D341Med (cell line): ENCODE data around the gene ABCE1.
A peak's percentile ranks its signal among the peaks of the same experiment; 100 is the strongest.
"Not testable (repeated sequence)": the region's sequence is repeated elsewhere in the genome, so short reads cannot be mapped to it uniquely, and the experiment has no call there.

Experiments used
- DNase-seq: peaks from one replicate; pipeline ENCODE4 v3.0.0; 2012; ENCODE audit warnings: low spot score

The ABCE1 gene

DNA sequence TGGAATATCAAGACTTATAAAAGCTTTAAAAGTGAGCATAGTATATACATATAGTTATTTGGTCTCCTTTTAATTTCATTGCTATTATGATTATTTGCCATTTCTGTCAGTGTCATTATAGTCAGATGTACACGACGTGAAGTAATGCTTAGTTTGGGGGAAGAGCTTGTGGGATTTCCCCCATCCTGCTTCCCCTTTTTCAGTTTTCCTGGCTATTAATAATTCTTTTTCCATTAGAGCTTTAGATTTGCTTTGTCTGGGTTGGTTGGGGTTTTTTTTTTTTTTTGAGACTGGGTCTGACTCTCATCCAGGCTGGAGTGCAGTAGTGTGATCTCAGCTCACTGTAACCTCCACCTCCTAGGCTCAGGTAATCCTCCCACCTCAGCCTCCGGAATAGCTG lies 5.4 kb downstream of the ABCE1 start:
- no peak for DNase-seq

DNA sequence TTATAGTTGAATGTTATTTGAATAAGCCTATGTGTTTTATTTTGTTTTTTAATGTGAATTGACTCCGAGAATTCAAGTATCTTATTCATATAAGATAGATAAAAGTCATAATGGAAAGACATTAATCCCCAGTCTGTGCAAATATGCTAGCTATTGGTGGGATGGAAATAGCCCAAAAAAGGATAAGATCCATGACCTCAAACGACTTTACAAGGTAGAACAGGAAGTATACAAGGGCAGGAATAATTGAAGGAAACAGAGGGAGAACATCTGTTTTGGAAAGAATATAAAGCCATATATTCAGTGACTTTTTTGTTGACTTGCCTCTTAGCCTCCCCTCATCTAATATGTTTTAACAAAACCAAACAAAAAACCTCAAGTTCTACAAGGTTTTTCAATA lies 9.0 kb downstream of the ABCE1 start:
- DNase-seq: no peak

DNA sequence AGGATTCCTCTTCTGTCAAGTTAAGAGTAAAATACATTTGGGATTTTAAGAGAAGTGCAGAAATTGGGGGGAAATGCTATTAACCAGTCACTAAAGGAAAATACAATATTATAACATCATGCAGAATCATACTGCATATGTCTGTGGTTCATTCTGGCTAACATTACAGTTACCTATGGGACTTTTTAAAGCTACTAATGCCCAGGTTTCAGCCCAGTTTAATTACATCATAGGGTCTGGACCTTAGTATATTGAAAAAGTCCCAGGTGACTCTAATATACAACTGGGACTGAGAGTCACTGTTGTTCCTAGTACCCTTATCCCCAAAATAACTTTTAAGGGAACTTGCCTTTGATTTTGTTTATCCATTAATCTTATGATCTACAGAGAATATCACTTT lies 10.0 kb downstream of the ABCE1 start:
- no peak for DNase-seq

DNA sequence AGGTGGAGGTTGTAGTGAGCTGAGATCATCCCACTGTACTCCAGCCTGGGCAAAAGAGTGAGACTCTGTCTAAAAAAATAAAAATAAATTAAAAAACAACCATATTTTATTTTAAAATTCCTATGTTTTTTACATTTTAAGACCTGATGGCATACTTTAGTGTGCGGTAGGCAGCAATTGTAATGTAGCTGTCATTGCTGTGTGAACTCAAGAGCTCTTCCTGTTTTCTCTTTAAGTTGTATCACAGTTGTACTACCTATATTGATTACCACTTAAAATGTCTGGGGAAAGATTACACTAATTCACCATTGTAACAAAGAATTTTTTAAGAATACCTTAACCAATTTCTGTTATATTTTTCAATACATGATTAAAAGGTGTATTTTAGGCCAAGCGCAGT lies 27.3 kb downstream of the ABCE1 start:
- no peak for DNase-seq

DNA sequence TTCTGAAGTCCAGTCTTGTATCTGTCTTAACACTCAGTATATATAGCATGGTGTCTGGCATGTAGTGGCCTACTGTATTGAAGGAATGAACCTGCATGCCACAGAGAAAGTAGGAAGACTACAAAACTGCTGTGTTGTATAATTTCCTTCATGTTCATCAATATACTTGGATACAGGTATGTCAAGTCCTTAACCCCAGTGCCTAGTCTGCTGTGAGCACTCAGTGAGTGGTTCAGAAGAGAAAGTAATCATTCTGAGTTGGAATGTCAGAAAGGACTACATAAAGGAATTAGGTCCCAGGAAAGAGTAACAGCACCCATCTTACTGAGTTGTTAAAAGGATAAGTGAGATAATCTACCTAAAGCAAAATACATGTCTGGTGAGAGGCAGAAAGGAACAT lies 32.0 kb downstream of the ABCE1 start:
- DNase-seq: peak; percentile 41

DNA sequence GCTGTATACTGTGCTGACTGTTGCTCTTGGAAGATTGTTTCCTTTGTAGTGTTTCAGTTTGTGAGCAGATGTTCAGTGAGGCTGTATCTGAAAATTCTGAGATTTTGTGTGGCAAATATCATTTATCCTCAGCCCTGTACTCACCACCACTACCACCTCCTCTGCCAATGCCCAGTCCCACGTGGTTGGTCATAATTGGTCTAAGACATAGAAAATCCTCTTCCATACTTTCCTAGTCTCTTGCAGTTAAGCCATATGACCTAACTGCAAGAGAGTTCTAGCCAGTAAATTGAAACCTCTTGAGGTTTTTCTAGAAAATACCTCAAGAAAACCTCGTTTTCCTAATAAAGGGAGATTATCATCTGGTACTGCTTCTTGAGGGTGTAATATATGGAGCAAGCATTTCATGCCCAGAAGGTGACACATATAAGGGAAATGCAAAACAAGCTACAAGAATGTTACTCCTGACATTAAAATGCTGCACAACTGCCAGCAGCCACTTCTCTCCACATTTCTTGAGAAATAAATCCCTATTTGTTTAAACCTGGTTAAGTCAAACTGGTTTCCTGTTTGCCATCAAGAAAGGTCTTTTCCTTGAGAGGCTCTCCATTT lies 32.8 kb downstream of the ABCE1 start:
- no peak for DNase-seq

DNA sequence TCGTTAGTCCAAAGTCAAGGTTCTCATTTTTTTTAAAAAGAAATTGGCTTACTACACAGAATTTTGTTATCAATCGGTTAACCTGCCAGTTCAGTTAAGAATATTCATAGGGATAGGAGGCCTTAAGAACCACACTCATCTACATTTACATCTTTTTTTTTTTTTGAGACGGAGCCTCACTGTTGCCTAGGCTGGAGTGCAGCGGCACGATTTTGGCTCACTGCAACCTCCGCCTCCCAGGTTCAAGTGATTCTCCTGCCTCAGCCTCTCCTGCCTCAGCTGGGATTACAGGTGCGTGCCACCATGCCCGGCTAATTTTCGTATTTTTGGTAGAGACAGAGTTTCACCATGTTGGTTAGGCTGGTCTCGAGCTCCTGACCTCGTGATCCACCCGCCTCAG lies 33.7 kb downstream of the ABCE1 start:
- no peak for DNase-seq

DNA sequence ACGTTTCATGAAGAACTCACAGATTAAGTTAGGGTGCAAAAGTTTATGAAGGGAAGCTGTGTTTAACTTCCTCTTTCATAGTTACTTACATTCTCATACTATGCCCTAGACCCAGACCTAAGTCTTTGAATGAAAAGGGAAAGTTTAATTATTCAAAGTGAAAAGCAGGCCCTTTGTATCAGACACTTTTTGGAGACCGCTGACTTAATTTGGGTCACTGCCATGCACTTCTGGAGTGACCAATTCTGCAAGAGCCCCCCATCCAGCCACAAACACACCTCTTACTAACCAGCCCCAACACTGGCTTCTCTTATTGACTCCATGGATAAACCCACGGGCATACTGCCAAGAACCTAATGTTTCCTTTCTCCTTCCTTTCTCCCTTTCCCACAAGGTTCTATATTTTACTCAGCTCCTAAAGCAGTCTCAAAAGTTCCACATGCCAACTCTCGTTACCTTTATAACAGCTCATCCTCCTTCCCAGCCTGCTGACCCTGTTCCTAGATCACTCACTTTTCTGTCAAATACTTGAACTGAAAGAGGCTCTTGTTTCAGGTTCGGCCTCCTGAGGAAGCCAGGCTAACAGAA lies 34.5 kb downstream of the ABCE1 start:
- no peak for DNase-seq

DNA sequence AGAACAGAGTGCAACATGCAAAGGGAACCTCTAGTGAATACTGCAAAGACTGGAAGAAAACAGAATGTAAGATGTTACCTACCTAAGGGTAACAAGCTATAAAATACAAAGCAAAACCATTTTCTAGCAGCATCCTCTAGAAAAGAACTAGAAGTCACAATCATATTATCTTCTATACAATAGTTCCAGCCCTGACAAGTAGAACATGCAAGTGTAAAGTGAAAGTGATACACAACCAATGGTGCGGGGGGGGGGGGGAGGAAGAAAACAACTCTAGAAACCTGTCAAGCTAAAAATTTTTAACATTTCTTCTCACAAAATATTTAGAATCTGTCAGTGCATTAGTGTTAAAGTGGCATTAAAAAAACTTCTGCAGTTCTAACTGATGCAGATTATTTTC lies 38.1 kb downstream of the ABCE1 start:
- not testable (repeated sequence) for DNase-seq

DNA sequence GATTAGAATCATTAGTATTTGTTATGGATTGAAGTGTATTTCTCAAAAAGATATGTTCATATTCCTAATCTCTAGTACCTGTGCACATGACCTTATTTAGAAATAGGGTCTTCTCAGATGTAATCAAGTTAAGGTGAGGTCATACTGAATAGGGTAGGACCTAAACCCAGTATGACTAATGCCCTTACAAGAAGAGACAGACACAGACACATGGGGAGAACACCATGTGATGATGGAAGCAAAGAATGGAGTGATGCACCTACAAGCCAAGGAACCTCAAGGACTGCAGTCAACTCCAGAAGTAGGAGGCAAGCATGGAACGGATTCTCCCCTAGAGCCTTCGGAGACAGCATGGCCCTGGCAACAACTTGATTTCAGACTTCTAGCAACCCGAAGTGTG lies 50.9 kb downstream of the ABCE1 start:
- no peak for DNase-seq

DNA sequence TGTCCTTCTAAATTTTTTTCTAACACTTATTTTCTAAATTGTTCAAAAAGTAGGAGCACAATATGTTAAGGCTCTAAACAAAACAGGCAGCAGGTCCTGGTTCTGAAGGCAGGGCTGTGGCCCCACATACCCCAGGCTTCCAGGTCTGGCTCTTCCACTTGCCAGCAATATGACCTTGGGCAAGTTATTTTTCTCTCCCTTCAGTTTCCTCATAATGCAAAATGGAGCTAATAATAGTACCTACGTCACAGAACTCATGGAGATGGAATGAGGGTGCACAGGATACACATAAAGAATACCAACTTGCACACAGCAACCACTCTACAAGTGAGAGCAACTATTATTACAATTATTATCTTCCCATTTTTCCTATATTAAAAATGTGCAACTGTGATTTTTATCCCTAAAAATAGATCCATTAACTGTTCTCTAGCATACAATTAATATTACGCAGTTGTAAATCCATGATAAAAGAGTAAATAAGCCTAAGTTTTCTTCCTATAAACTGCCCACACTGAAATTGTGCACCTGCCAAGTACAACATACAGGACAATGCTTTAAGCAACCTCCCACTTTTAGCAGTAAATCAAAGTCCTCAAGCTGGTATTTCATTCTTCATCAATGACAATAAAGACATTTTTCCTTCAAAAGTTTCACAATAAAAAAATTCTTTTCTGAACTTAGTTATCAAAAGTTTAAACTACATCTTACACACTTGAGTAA lies 55.2 kb downstream of the ABCE1 start:
- no peak for DNase-seq

DNA sequence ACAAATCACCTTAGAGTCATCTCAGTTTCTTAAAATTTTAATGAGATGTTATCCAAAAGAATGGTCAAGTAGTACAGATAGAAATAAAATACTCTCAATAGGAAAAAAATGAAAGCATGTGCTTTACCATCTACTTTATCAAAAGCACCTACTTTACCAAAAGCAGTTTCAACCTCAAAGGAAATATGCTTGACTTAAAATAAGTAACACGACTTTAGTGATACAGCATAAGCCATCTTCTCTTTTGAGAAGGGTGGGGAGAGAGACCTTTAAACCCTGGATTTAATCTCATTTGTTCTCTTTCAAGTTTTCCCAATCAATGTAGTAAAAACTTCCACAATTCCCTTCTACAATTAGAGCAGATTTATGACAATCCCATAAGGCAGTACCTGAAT lies 55.8 kb downstream of the ABCE1 start:
- no peak for DNase-seq

DNA sequence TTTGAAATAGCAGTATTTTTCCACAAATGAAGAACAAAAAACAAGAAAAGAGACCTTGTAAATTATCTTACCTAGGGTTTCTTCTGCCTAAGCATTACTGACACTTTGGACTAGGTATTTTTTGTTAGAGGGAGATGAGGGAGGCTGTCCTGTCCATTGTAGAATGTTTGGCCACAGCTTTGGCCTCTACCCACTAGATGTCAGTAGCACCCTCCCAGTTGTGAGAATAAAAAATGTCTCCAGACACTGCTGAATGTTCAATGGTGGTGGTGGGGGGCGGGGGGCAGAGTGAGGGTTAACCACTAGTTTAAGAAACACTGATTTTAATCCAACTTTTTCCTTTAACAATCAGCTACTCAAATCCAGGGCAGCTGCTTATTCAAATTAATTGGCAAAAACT lies 56.5 kb downstream of the ABCE1 start:
- peak; percentile 35 for DNase-seq

DNA sequence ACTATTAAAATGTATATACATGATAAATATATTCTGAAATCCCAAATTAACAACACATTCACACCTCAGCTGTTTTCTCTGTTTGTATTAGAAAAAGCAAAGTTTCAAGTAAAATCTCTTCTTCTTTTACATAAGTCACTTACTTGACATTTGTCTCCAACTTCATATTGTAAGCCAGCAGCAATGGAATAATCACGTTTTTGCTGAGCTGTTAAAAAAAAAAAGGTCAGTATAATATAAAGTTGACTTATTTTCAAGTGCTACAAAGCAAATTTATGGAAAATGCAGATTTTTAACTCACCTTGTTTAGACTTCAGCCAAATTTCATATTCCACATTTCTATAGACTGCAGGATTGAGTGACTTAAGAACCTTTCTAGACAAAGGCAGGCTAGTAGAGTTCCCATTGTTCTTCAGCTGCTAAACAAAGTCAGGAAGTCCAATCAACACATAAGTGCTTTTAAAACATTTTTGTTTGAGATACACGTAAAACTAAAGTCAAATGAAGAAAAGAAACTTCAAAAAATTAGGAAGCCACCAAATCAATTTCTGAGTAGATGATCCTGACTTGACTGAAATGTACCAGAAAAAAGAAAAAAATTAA lies 57.3 kb downstream of the ABCE1 start:
- DNase-seq: no peak

DNA sequence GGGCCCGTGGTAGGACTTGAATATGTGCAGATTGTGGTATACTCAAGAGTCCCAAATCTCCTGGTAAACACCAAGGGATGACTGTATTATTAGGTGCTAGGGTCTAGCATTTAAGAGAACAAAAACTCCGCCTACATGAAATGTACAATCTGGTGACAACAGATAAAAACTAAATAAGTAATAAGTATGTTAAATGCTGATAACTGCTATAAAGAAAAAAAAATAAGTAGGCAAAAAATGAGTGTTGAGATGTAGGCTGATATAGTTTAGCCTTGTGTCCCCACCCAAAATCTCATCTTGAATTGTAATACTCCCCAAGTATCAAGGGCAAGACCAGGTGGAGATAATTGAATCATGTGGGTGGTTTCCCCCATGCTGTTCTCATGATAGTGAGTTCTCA lies 58.9 kb downstream of the ABCE1 start:
- DNase-seq: no peak

DNA sequence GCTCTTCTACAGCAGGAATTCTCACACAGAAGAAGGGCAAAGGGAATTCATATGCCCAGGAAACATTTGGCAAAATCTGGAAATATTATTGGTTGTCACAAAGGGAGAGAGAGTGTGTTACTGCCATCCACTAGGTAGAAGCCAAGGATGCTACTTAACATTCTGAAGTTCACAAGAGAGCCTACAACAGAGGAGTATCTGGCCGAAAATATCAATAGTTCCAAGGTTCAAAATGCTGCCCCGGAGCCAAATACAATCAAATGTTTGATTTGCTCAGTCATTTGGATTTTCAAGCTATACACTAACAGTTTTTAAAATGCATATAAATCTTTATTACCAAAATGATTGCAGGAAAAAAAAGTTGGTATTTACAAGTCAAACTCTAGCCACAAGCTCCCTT lies 63.4 kb downstream of the ABCE1 start:
- no peak for DNase-seq

DNA sequence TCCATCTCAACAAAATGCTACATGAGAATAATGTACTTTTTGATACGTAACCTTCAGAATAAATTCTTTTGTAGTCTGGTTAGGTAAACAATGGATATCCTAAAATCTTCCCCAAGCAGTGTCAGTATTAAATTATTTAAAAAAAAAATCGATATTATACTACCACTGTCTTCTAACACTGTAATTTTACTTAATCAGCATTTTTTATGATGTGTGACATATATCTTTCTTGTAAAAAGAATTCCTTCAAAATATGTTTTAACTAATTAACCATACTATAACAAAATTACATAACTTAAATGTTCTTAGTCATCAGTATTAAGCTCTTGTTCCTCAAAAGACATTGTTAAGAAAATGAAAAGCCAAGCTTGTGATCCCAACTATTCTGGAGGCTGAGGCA lies 69.8 kb downstream of the ABCE1 start:
- no peak for DNase-seq

DNA sequence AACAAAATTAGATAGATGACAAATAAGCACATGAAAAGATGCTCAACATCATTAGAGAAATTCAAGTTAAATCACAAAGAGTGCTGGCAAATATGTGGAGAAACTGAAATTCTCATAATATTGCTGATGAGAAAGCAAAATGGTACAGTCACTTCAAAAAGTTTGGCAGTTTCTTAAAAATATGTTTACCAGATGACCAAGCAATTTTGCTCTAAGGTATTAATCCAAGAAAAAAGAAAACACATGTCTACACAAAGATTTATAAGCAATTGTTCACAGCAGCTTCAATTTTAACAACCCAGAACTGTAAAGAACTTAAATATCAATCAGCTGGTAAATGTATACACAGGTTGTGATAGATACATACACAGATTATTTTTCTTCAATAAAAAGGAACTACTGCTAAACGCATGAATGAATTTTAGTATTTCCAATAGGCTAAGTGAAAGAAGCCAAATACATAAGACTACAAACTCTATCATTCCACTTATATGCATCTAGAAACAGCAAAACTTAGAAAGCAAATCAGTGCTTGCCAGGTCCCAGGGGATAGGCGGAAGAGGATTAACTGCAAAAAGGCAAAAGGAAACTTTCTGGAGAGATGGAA lies 70.6 kb downstream of the ABCE1 start:
- no peak for DNase-seq

DNA sequence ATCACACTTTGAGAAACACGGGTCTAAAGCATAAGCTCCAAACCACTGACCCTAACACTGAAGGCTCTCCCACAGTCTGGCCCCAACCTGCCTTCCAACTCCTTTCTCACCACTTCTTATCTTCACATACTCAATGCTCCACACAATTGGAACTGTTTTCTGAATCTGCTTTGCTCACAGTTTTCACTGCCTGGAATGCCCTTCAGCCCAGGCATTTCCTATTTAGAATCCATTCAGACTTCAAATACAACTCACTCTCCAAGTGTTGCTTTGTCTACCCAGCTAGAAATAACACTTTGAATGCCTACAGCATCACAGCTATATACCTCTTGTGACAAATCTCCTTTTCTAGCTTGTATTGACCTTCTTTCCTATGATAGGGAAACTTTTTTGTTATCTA lies 72.1 kb downstream of the ABCE1 start:
- no peak for DNase-seq

DNA sequence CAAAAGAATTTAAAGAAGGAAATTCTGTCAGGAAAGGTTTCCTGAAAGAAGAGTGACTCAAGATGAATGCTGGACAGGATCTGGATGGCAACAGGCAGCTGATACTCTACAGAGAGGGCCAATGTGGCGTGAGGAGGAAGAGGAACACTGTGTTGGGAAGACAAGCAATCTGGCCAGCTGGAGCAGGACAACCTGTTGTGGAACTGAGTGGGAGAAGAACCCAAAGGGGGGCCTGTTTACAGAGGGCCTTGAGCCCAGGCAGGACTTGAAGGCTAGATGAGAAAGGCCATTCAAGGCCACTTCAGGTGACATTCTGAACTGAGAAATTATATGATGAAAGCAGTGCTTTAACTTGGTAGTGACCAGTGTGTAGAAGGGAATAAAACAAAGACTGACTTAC lies 73.8 kb downstream of the ABCE1 start:
- DNase-seq: no peak

DNA sequence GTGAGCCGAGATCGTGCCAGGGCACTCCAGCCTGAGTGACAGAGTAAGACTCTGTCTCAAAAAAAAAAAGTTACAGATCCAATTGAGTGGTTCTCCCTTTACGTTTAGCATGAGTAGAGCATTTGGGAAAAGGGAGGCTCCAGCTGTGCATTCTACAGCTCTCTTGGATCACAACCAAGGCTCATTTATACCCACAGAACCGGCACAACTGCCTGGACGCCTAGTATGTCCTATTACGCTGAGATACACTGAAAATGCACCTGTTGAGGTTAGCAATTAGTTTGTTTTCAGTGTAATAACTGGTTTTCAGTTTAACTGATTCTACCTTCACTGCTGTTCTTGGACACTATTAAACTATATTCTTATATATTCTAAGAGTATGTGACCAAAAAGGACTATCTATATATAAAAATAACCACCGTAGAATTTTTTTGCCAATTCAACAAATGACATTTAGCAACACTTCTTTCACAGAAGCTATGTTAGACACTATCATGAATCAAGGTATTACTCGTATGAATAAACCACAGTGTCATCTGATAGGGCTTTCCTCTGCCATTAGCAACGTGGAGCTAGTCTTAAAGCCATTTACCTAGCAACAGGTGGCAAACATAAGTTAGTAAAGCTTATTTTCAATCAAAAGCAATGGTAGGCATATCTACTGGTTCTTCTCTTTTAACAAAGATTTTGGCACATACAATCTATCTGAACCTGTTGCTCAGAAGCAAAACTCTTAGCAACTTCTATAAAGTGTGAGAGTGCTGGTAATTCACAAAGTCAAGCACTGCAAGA lies 78.7 kb downstream of the ABCE1 start:
- no peak for DNase-seq

DNA sequence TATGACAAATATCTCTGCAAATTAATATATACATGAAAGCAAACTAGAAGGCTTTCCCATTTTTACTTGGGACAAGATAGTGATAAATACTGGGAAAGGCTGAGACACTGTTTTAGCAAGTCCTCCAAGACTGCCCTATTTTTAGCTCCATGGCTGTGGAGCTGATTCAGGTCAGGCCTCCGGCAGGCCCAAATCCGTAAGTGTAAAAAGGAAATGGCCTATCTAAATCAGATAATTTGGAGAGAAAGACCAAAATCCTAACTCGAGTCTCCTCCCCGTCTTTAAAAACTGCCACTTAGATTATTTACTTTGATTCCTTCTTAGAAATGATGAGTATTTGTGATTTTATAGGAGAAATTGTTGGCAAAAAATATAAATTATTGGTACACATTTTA lies 79.4 kb downstream of the ABCE1 start:
- no peak for DNase-seq
